ENCODE data around the gene ZNF81. TPM values are rescaled to one million over a fixed set of nuclear protein-coding genes. Genes with fewer than 3 reads are reported as not detected.

ZNF81 gene
- total RNA-seq, 1 donor from 2014 or later: 10.0 TPM

- Histone ChIP-seq H3K27me3 (no peaks in the 10 kb centered on the region), H3K36me3 (peaks cover 12% of the 10 kb centered on the region), H3K9me3 (no peaks in the 10 kb centered on the region), H3K27ac (no peak overlapping the region), H3K4me1 (no peaks in the 10 kb centered on the region), H3K4me3 (no peak overlapping the region)
- intact Hi-C loops (cut with DNase I): no loop called here
- ATAC-seq: no peak
- TF ChIP-seq CTCF (IDR thresholded peaks at IDR 0.05): no peak
- no peak for DNase-seq
Measured at GRCh38 chrX:47850901-47851300, 14.2 kb downstream of the ZNF81 start.

GRCh38 chrX:47854474-47854873 lies 17.8 kb downstream of the ZNF81 start:
- Histone ChIP-seq H3K36me3 (no peaks in the 10 kb centered on the region), H3K9me3 (no peaks in the 10 kb centered on the region), H3K27me3 (no peaks in the 10 kb centered on the region), H3K27ac (no peak overlapping the region), H3K4me3 (no peak overlapping the region), H3K4me1 (no peaks in the 10 kb centered on the region)
- peak; percentile 56 for ATAC-seq
- peak; percentile 45 for TF ChIP-seq CTCF (IDR thresholded peaks at IDR 0.05)
- DNase-seq: no peak
- intact Hi-C loops (cut with DNase I): no loop called here

GRCh38 chrX:47859686-47860085 lies 23.0 kb downstream of the ZNF81 start:
- no peak for TF ChIP-seq CTCF (IDR thresholded peaks at IDR 0.05)
- no peaks in the 10 kb centered on the region for H3K9me3 ChIP-seq
- ATAC-seq (no peak), DNase-seq (no peak)
- H3K27ac ChIP-seq: no peak overlapping the region
- no peaks in the 10 kb centered on the region for H3K27me3 ChIP-seq
- intact Hi-C loops (cut with DNase I): no loop called here
- no peak overlapping the region for H3K4me3 ChIP-seq
- no peaks in the 10 kb centered on the region for H3K36me3 ChIP-seq
- H3K4me1 ChIP-seq: no peaks in the 10 kb centered on the region

- no peaks in the 10 kb centered on the region for H3K9me3 ChIP-seq
- no peaks in the 10 kb centered on the region for H3K27me3 ChIP-seq
- no peak for DNase-seq
- intact Hi-C loops (cut with DNase I): no loop called here
- TF ChIP-seq CTCF (IDR thresholded peaks at IDR 0.05): no peak
- H3K4me1 ChIP-seq: no peaks in the 10 kb centered on the region
- H3K27ac ChIP-seq: no peak overlapping the region
- no peaks in the 10 kb centered on the region for H3K36me3 ChIP-seq
- no peak for ATAC-seq
- no peak overlapping the region for H3K4me3 ChIP-seq
Measured at GRCh38 chrX:47862680-47863079, 26.0 kb downstream of the ZNF81 start.

GRCh38 chrX:47863187-47863586 lies 26.5 kb downstream of the ZNF81 start:
- TF ChIP-seq CTCF (IDR thresholded peaks at IDR 0.05): no peak
- Histone ChIP-seq H3K9me3 (no peaks in the 10 kb centered on the region), H3K4me3 (no peak overlapping the region), H3K4me1 (no peaks in the 10 kb centered on the region), H3K27me3 (no peaks in the 10 kb centered on the region), H3K27ac (no peak overlapping the region), H3K36me3 (no peaks in the 10 kb centered on the region)
- DNase-seq (no peak), ATAC-seq (no peak)
- intact Hi-C loops (cut with DNase I): no loop called here

- Histone ChIP-seq H3K27me3 (no peaks in the 10 kb centered on the region), H3K27ac (no peak overlapping the region), H3K9me3 (no peaks in the 10 kb centered on the region), H3K36me3 (no peaks in the 10 kb centered on the region), H3K4me3 (no peak overlapping the region), H3K4me1 (no peaks in the 10 kb centered on the region)
- no peak for TF ChIP-seq CTCF (IDR thresholded peaks at IDR 0.05)
- intact Hi-C loops (cut with DNase I): no loop called here
- DNase-seq (no peak), ATAC-seq (no peak)
Measured at GRCh38 chrX:47864300-47864699, 27.6 kb downstream of the ZNF81 start.
